ENCODE results near the gene HOXA6. TPM values are rescaled to one million over a fixed set of nuclear protein-coding genes. Genes with fewer than 3 reads are reported as not detected.

Gene HOXA6
- total RNA-seq, 2 donors from 2014 or later, result 10.9 to 29.6 TPM

GRCh38 chr7:27141137-27141922, 6.2 kb downstream of the HOXA6 start:
- no peak for TF ChIP-seq CTCF (IDR thresholded peaks at IDR 0.05)
- Histone ChIP-seq H3K4me3 (peak overlapping the region; percentile 43), H3K36me3 (no peaks in the 10 kb centered on the region), H3K9me3 (no peaks in the 10 kb centered on the region), H3K27ac (peak overlapping the region; percentile 84), H3K9ac (ENCODE audit: low read depth in 2 of 2, low read length in 2 of 2) (peak overlapping the region; percentile 75 to 100), H3K4me1 (peaks cover 9% of the 10 kb centered on the region), H3K27me3 (no peaks in the 10 kb centered on the region)
- DNase-seq, result peak; percentile 27
- intact Hi-C loops (cut with DNase I), result loop anchor here (5.0 kb wide), 1 partner anchor 34 kb away; no protein-coding TSS in a partner anchor

GRCh38 chr7:27140126-27140857, 7.3 kb downstream of the HOXA6 start:
- TF ChIP-seq CTCF (IDR thresholded peaks at IDR 0.05), result no peak
- Histone ChIP-seq H3K27me3 (no peaks in the 10 kb centered on the region), H3K4me1 (peaks cover 8% of the 10 kb centered on the region), H3K36me3 (no peaks in the 10 kb centered on the region), H3K27ac (peak overlapping the region; percentile 84), H3K9me3 (no peaks in the 10 kb centered on the region), H3K9ac (ENCODE audit: low read depth in 2 of 2, low read length in 2 of 2) (peak overlapping the region; percentile 77 to 100), H3K4me3 (no peak overlapping the region)
- intact Hi-C loops (cut with DNase I), result loop anchor here (5.0 kb wide), 1 partner anchor 33 kb away; no protein-coding TSS in a partner anchor
- DNase-seq, result peak; percentile 87

- peak overlapping the region; percentile 58 to 77 for H3K9ac ChIP-seq (ENCODE audit: low read depth in 2 of 2, low read length in 2 of 2)
- no peaks in the 10 kb centered on the region for H3K9me3 ChIP-seq
- H3K4me1 ChIP-seq, result peaks cover 11% of the 10 kb centered on the region
- peak overlapping the region; percentile 84 for H3K27ac ChIP-seq
- no peaks in the 10 kb centered on the region for H3K36me3 ChIP-seq
- H3K27me3 ChIP-seq, result no peaks in the 10 kb centered on the region
- DNase-seq, result peak; percentile 52
- intact Hi-C loops (cut with DNase I), result loop anchor here (5.0 kb wide), 1 partner anchor 32 kb away; no protein-coding TSS in a partner anchor
- peak overlapping the region; percentile 48 for H3K4me3 ChIP-seq
- TF ChIP-seq CTCF (IDR thresholded peaks at IDR 0.05), result no peak
Measured at GRCh38 chr7:27139334-27140125, 8.0 kb downstream of the HOXA6 start.

GRCh38 chr7:27138985-27139333, 8.6 kb downstream of the HOXA6 start:
- Histone ChIP-seq H3K9ac (ENCODE audit: low read depth in 2 of 2, low read length in 2 of 2) (peak overlapping the region; percentile 58 to 77), H3K4me1 (peaks cover 9% of the 10 kb centered on the region)

More at GRCh38 chr7:27138985-27139333, 8.6 kb downstream of the HOXA6 start:
- DNase-seq, result no peak
- Histone ChIP-seq H3K4me3 (peak overlapping the region; percentile 48), H3K9me3 (no peaks in the 10 kb centered on the region), H3K27me3 (no peaks in the 10 kb centered on the region), H3K27ac (peak overlapping the region; percentile 84), H3K36me3 (no peaks in the 10 kb centered on the region)
- intact Hi-C loops (cut with DNase I), result no loop called here
- no peak for TF ChIP-seq CTCF (IDR thresholded peaks at IDR 0.05)

Data from colonic mucosa (tissue), 4 donors.